ENCODE measurements around the gene DUSP16.

Gene DUSP16

GRCh38 chr12:12465522-12465921 is 97.1 kb downstream of the DUSP16 start:
- POLR2A ChIA-PET = interaction anchor here (1.1 kb wide), 1 partner anchor 9 kb away, joined by 6 read pairs; no protein-coding TSS in a partner anchor
- no peak for TF ChIP-seq CTCF (IDR thresholded peaks at IDR 0.05; ENCODE audit: control extremely low read depth, extremely low read depth, low read depth, missing control alignments)
- no peak for DNase-seq (ENCODE audit: extremely low spot score)
- CTCF ChIA-PET = interaction anchor here (0.9 to 1.8 kb wide), 7 partner anchors 8 to 271 kb away, joined by 3 to 7 read pairs (median 3); no protein-coding TSS in a partner anchor

- ChIA-PET CTCF (interaction anchor here (1.0 to 2.0 kb wide), 4 partner anchors 10 to 85 kb away, joined by 3 to 8 read pairs (median 4); no protein-coding TSS in a partner anchor), POLR2A (interaction anchor here (0.5 to 1.0 kb wide), 3 partner anchors 11 to 263 kb away, joined by 3 to 4 read pairs (median 3); no protein-coding TSS in a partner anchor)
- TF ChIP-seq CTCF (IDR thresholded peaks at IDR 0.05; ENCODE audit: control extremely low read depth, extremely low read depth, low read depth, missing control alignments) = no peak
- DNase-seq (ENCODE audit: extremely low spot score) = no peak
These were observed 100.7 kb downstream of the DUSP16 start for GRCh38 chr12:12461923-12462315.

GRCh38 chr12:12460935-12461922 is 101.4 kb downstream of the DUSP16 start:
- POLR2A ChIA-PET = interaction anchor here (0.5 to 1.0 kb wide), 4 partner anchors 12 to 264 kb away, joined by 3 to 5 read pairs (median 4); no protein-coding TSS in a partner anchor
- no peak for DNase-seq (ENCODE audit: extremely low spot score)
- CTCF ChIA-PET = interaction anchor here (1.1 to 2.0 kb wide), 3 partner anchors 9 to 84 kb away, joined by 3 to 8 read pairs (median 5); no protein-coding TSS in a partner anchor
- TF ChIP-seq CTCF (IDR thresholded peaks at IDR 0.05; ENCODE audit: control extremely low read depth, extremely low read depth, low read depth, missing control alignments) = no peak

- no peak for DNase-seq (ENCODE audit: extremely low spot score)
- no peak for TF ChIP-seq CTCF (IDR thresholded peaks at IDR 0.05; ENCODE audit: control extremely low read depth, extremely low read depth, low read depth, missing control alignments)
- POLR2A ChIA-PET = no interaction called here
- CTCF ChIA-PET = interaction anchor here (1.3 to 1.7 kb wide), 4 partner anchors 10 to 79 kb away, joined by 3 to 7 read pairs (median 5); no protein-coding TSS in a partner anchor
These were observed 106.0 kb downstream of the DUSP16 start for GRCh38 chr12:12456637-12457036.

GRCh38 chr12:12454315-12454714 is 108.3 kb downstream of the DUSP16 start:
- no peak for DNase-seq (ENCODE audit: extremely low spot score)
- CTCF ChIA-PET = interaction anchor here (1.2 to 1.7 kb wide), 5 partner anchors 10 to 23 kb away, joined by 3 to 5 read pairs (median 4); no protein-coding TSS in a partner anchor
- TF ChIP-seq CTCF (IDR thresholded peaks at IDR 0.05; ENCODE audit: control extremely low read depth, extremely low read depth, low read depth, missing control alignments) = no peak
- POLR2A ChIA-PET = no interaction called here

GRCh38 chr12:12453635-12454034 is 109.0 kb downstream of the DUSP16 start:
- TF ChIP-seq CTCF (IDR thresholded peaks at IDR 0.05; ENCODE audit: control extremely low read depth, extremely low read depth, low read depth, missing control alignments) = no peak
- ChIA-PET CTCF (interaction anchor here (1.7 kb wide), 1 partner anchor 19 kb away, joined by 3 read pairs; no protein-coding TSS in a partner anchor), POLR2A (no interaction called here)
- DNase-seq (ENCODE audit: extremely low spot score) = no peak

Measured in GM10248 (cell line).